ENCODE results near the gene TSPYL1. TPM values are rescaled to one million over a fixed set of nuclear protein-coding genes. Genes with fewer than 3 reads are reported as not detected.

Gene TSPYL1
- total and polyA plus RNA-seq, 9 of the 15 experiments (the other 6 are each of a cell fraction or from before 2014, with no cell fraction given): 23.1 to 56.8 (median 37.9) TPM

- Histone ChIP-seq H3K36me3 (ENCODE audit: control insufficient read depth, insufficient read depth, low read length) (no peaks in the 10 kb centered on the region), H3K27ac (ENCODE audit: extremely low read depth, low read depth, low read length) (no peak overlapping the region), H3K9me1 (ENCODE audit: control insufficient read depth, insufficient read depth, low read length) (no peaks in the 10 kb centered on the region), H3K4me2 (ENCODE audit: insufficient read depth, low read length) (no peak overlapping the region), H4K20me1 (replicated peaks; ENCODE audit: control insufficient read depth, insufficient read depth, low read length) (no peaks in the 10 kb centered on the region), H2AFZ (ENCODE audit: low read depth, low read length) (no peak overlapping the region), H3K79me2 (ENCODE audit: control insufficient read depth, insufficient read depth, low read length) (no peaks in the 10 kb centered on the region), H3K27me3 (ENCODE audit: control insufficient read depth in 2 of 2, insufficient read depth in 2 of 2, low read length in 2 of 2) (0 out of 5 replicates have a peak, but pooled peaks cover 0 to 5% of the 10 kb centered on the region in 2 experiments), H3K9ac (ENCODE audit: insufficient read depth in 1 of 2, low read depth in 2 of 2, low read length in 2 of 2) (no peak overlapping the region), H3K4me3 (no peak overlapping the region), H3K4me1 (replicated peaks in 1 of 2; ENCODE audit: control insufficient read depth in 2 of 2, insufficient read depth in 2 of 2, low read length in 2 of 2) (no peaks in the 10 kb centered on the region; a peak in 1 of 5 replicates), H3K9me3 (replicated peaks; ENCODE audit: control insufficient read depth, insufficient read depth, low read depth, low read length) (no peaks in the 10 kb centered on the region)
- no TSS peak for BruUV-seq (replicated peaks)
- peak; percentile 73 for FAIRE-seq
- DNase-seq (ENCODE audit: extremely low read depth in 1 of 4, low spot score in 3 of 4): peak; percentile 27 to 47 (median 44)
- ChIA-PET CTCF (ENCODE audit: low intra/inter-chr PET ratio) (interaction anchor here (0.9 to 1.2 kb wide), 4 partner anchors 19 to 245 kb away, joined by 3 to 4 read pairs (median 3); no protein-coding TSS in a partner anchor), POLR2A (interaction anchor here (1.0 to 1.6 kb wide), 2 partner anchors 8 to 11 kb away, joined by 3 read pairs; partner anchors contain the start of gene TSPYL1)
- peak; percentile 88 for ATAC-seq
- in situ Hi-C loops (cut with MboI) (loop anchor here (10.0 kb wide), 1 partner anchor 267 kb away; the partner anchor contains the start of gene CALHM4), intact Hi-C loops (cut with micrococcal nuclease) (loop anchor here (1.0 to 2.0 kb wide), 2 partner anchors 245 to 273 kb away; no protein-coding TSS in a partner anchor)
- 94% methylated on average over 2 of the region's 2 CpGs for WGBS (ENCODE audit: insufficient coverage, low coverage, missing lambda C conversion rate)
- no peak for TF ChIP-seq FIP1L1 (IDR thresholded peaks at IDR 0.05; ENCODE audit: low read depth, low read length, poor library complexity, severe bottlenecking)
- no peak for TF ChIP-seq ELK1 (CRISPR knock-in tag; IDR thresholded peaks at IDR 0.05)
- no peak for TF ChIP-seq ILK (tag; IDR thresholded peaks at IDR 0.05; ENCODE audit: borderline replicate concordance, low read depth)
- TF ChIP-seq, protein P1, sequence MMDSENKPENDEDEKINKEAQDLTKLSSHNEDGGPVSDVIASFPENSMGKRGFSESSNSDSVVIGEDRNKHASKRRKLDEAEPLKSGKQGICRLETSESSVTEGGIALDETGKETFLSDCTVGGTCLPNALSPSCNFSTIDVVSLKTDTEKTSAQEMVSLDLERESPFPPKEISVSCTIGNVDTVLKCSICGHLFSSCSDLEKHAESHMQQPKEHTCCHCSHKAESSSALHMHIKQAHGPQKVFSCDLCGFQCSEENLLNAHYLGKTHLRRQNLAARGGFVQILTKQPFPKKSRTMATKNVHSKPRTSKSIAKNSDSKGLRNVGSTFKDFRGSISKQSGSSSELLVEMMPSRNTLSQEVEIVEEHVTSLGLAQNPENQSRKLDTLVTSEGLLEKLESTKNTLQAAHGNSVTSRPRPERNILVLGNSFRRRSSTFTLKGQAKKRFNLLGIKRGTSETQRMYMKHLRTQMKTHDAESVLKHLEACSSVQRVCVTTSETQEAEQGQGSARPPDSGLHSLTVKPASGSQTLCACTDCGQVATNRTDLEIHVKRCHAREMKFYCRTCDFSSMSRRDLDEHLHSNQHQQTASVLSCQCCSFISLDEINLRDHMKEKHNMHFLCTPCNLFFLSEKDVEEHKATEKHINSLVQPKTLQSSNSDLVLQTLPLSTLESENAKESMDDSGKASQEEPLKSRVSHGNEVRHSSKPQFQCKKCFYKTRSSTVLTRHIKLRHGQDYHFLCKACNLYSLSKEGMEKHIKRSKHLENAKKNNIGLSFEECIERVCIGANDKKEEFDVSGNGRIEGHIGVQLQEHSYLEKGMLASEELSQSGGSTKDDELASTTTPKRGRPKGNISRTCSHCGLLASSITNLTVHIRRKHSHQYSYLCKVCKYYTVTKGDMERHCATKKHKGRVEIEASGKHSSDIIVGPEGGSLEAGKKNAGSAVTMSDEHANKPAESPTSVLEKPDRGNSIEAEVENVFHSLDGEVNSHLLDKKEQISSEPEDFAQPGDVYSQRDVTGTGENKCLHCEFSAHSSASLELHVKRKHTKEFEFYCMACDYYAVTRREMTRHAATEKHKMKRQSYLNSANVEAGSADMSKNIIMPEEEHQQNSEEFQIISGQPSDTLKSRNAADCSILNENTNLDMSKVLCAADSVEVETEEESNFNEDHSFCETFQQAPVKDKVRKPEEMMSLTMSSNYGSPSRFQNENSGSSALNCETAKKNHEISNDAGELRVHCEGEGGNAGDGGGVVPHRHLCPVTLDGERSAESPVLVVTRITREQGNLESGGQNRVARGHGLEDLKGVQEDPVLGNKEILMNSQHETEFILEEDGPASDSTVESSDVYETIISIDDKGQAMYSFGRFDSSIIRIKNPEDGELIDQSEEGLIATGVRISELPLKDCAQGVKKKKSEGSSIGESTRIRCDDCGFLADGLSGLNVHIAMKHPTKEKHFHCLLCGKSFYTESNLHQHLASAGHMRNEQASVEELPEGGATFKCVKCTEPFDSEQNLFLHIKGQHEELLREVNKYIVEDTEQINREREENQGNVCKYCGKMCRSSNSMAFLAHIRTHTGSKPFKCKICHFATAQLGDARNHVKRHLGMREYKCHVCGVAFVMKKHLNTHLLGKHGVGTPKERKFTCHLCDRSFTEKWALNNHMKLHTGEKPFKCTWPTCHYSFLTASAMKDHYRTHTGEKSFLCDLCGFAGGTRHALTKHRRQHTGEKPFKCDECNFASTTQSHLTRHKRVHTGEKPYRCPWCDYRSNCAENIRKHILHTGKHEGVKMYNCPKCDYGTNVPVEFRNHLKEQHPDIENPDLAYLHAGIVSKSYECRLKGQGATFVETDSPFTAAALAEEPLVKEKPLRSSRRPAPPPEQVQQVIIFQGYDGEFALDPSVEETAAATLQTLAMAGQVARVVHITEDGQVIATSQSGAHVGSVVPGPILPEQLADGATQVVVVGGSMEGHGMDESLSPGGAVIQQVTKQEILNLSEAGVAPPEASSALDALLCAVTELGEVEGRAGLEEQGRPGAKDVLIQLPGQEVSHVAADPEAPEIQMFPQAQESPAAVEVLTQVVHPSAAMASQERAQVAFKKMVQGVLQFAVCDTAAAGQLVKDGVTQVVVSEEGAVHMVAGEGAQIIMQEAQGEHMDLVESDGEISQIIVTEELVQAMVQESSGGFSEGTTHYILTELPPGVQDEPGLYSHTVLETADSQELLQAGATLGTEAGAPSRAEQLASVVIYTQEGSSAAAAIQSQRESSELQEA (IDR thresholded peaks at IDR 0.05; ENCODE audit: low read depth): no peak
- TF ChIP-seq CXXC5 (CRISPR knock-in tag; IDR thresholded peaks at IDR 0.05): no peak
- no peak for TF ChIP-seq ZNF699 (CRISPR knock-in tag; IDR thresholded peaks at IDR 0.05; ENCODE audit: insufficient replicate concordance)
- TF ChIP-seq SETDB1 (IDR thresholded peaks at IDR 0.05; ENCODE audit: low read length): no peak
- no peak for TF ChIP-seq PHF20 (IDR thresholded peaks at IDR 0.05; ENCODE audit: partially characterized antibody)
- no peak for TF ChIP-seq CREB1 (IDR thresholded peaks at IDR 0.05)
- TF ChIP-seq CREB1 (CRISPR knock-in tag; IDR thresholded peaks at IDR 0.05): no peak
- TF ChIP-seq NELFE (IDR thresholded peaks at IDR 0.05; ENCODE audit: insufficient read depth, insufficient read length): no peak
These were observed 8.1 kb upstream of the TSPYL1 start for GRCh38 chr6:116287689-116288282.

Data from K562 (cell line).